Skeletal muscle tissue (tissue), 4 donors: ENCODE results near the gene IL1RAP. TPM values are rescaled to one million over a fixed set of nuclear protein-coding genes. Genes with fewer than 3 reads are reported as not detected.
A peak's percentile ranks its signal among the peaks of the same experiment; 100 is the strongest.

Experiments
- H3K27ac ChIP-seq: one replicate; pipeline ENCODE4 v1.7.0; 2013; ENCODE audit warnings: mild to moderate bottlenecking, low read depth, low read length, inconsistent platforms
- H3K27me3 ChIP-seq, 3 donors: one replicate each; pipeline ENCODE4 v1.7.0; 2013; ENCODE audit warnings: low read length in 3 of 3; ENCODE audit not compliant: control insufficient read depth in 3 of 3, insufficient read depth in 3 of 3
- H3K36me3 ChIP-seq, 3 donors: one replicate each; pipeline ENCODE4 v1.7.0; 2013; ENCODE audit warnings: low read length in 3 of 3; ENCODE audit not compliant: control insufficient read depth in 3 of 3, insufficient read depth in 3 of 3
- H3K4me1 ChIP-seq, 3 donors: one replicate each; pipeline ENCODE4 v1.7.0; 2013; ENCODE audit warnings: low read length in 3 of 3, mild to moderate bottlenecking in 3 of 3; ENCODE audit not compliant: control insufficient read depth in 3 of 3, insufficient read depth in 3 of 3
- H3K4me3 ChIP-seq, 3 donors: one replicate each; pipeline ENCODE4 v1.7.0; 2013; ENCODE audit warnings: low read length in 3 of 3
- H3K9ac ChIP-seq, 3 donors: one replicate each; pipeline ENCODE4 v1.7.0; 2013; ENCODE audit warnings: low read length in 3 of 3, mild to moderate bottlenecking in 3 of 3, moderate library complexity in 2 of 3, low read depth in 1 of 3
- H3K9me3 ChIP-seq, 3 donors: one replicate each; pipeline ENCODE4 v1.7.0; 2013; ENCODE audit warnings: low read length in 3 of 3; ENCODE audit not compliant: control insufficient read depth in 3 of 3
- total RNA-seq: library from RNA; depleted of rRNA; stranded (reverse); fragments of >200 nt; gene quantifications from one replicate; pipeline ENCODE4 v1.2.3, GENCODE V29; 2014
- donor health status: Osteomylitis.

IL1RAP gene
- total RNA-seq, 1 donor from 2014 or later: 10.4 TPM

DNA sequence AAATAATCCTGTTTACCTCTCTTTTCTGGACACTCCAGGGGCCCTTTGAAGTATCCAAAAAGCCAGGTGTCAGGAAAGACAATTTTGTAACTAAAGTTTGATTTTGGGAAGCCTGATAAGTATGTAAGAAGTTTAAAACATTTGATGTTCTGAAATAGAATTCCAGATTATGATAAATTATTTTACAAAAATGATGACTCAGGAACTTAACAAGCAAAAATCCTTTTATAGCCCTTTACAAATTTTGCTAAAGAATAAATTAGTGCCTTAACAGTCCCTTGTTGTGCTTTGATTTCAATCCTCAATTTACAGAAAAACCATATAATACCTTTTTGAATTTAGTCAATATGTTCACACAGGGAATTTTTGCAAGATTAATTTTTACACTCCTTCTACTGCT lies 38.1 kb downstream of the IL1RAP start:
- no peaks in the 10 kb centered on the region for H3K27me3 ChIP-seq
- no peaks in the 10 kb centered on the region for H3K4me1 ChIP-seq
- H3K4me3 ChIP-seq: no peak overlapping the region
- H3K9me3 ChIP-seq: peaks cover 0 to 7% (median 0%) of the 10 kb centered on the region in 3 donors
- H3K9ac ChIP-seq: no peak overlapping the region
- no peaks in the 10 kb centered on the region for H3K36me3 ChIP-seq
- no peak overlapping the region for H3K27ac ChIP-seq

DNA sequence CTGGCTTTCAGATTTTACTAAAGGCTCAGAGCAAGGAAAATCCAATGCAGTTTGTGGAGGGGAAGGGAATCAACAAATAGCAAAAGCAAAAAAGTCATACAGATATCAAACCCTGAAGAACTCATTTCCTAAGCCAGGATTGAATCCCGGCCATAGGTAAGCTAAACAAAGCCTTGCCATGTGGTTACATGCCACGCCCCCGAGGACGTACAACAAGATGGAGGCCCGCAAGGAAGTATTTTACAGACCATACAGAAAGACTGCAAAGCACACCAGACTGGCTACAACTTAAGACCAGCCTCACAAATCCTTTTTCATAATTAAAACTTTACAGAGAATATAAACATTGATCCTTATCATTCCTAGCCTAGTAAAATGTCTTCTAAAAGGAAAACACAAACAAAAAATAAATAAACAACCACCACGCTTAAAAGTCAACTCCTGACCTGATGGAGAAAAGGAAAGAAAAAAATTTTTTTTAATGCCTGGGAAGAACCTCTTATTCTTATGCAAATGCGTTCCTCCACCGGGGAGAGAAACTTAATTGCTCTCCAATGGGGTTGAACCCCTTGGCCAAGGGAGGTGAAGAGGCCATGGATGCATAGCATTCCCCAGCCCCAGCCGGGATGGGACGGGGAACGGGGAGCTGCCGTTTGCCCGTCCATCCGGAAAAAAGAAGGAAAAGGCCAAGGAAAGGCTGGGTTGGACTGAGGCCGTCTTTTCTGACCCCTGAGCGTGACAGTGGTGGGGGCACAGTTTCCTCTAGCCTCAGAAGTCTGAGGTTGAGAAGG lies 39.3 kb downstream of the IL1RAP start:
- Histone ChIP-seq H3K4me1 (no peaks in the 10 kb centered on the region), H3K36me3 (peaks cover 0 to 2% (median 0%) of the 10 kb centered on the region in 3 donors), H3K4me3 (no peak overlapping the region), H3K27ac (no peak overlapping the region), H3K27me3 (no peaks in the 10 kb centered on the region), H3K9me3 (peaks cover 0 to 7% (median 0%) of the 10 kb centered on the region in 3 donors), H3K9ac (no peak overlapping the region)

DNA sequence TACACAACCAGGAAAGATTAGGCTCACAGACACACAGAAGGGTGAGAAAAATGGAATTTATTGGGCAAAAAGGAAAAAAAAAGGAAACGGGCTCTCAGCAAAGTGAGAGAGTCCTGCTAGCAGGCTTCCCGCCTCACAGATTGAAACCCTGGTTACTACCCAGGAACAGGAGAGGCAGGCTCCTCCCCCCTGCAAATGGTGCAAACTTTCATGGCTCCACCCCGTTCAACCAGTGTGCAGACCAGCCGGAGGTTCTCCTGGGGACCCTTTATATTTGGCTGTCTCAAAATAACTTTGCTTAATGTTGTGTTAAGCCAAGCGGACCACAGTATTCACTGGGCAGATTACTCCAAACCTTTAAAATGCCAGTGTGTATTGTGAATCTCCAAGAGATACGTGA lies 40.3 kb downstream of the IL1RAP start:
- H3K4me1 ChIP-seq: no peaks in the 10 kb centered on the region
- H3K36me3 ChIP-seq: peaks cover 0 to 2% (median 0%) of the 10 kb centered on the region in 3 donors
- H3K27ac ChIP-seq: no peak overlapping the region

DNA sequence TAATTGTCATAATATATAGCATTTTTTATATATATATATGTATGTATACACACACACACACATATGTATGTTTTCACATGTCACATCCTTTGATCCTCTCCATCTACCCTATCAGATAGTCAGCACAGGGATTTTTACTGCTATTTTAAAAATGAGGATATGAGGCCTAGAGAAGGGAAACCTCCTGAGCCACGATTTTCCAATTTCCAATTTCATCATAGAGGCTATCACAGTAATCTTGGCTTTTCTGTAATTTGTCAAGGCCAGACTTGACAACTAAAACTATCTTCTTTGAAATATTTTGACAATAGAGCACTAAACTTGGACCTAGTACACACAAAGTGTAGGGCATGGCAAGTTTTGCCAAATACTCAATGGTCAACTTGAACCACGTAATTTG lies 42.5 kb downstream of the IL1RAP start:
- no peak overlapping the region for H3K4me3 ChIP-seq
- H3K27me3 ChIP-seq: no peaks in the 10 kb centered on the region
- peaks cover 0 to 2% (median 0%) of the 10 kb centered on the region in 3 donors for H3K36me3 ChIP-seq
- H3K9ac ChIP-seq: no peak overlapping the region
- H3K27ac ChIP-seq: no peak overlapping the region
- H3K9me3 ChIP-seq: peaks cover 0 to 4% (median 0%) of the 10 kb centered on the region in 3 donors
- no peaks in the 10 kb centered on the region for H3K4me1 ChIP-seq

More for the DNA sequence above, 40.3 kb downstream of the IL1RAP start:
- no peak overlapping the region for H3K4me3 ChIP-seq
- no peak overlapping the region for H3K9ac ChIP-seq
- H3K27me3 ChIP-seq: no peaks in the 10 kb centered on the region
- peaks cover 0 to 7% (median 0%) of the 10 kb centered on the region in 3 donors for H3K9me3 ChIP-seq

DNA sequence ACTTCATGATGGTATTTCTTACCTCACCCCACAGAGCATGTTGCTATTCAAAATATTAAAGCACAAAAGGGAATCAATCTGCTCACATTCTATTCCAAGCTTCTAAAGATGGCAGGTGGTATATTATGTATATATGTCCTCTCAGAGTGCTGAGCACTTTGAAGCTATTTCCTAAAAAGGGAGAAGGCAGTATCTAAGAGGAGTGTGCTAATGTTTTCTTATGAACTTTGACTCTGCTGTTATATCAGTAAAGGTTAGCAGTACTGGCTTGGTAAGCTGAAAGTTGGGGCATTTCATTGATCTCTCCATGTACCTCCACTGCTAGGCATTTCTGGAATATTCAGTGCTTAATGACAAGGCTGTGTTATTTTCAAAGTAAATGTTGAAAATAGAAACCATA lies 43.4 kb downstream of the IL1RAP start:
- Histone ChIP-seq H3K4me1 (no peaks in the 10 kb centered on the region), H3K9ac (no peak overlapping the region), H3K27ac (no peak overlapping the region), H3K9me3 (no peaks in the 10 kb centered on the region), H3K4me3 (no peak overlapping the region), H3K27me3 (no peaks in the 10 kb centered on the region), H3K36me3 (peaks cover 0 to 2% (median 0%) of the 10 kb centered on the region in 3 donors)

DNA sequence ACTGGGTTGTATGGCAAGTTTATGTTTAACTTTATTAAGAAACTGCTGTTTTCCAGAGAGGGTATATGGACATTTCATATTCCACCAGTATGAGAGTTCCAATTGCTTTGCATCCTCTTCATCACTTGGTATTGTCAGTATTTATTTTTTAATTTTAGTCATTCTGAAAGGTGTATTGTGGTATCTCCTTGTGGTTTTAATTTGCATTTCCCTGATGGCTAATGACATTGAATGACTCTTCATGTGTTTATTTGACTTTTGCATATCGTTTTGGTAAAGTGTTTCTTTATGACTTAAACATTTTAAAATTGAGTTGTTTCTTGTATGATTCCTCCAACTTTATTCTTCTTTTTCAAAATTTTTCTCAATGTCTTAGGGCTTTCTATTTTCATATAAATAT lies 44.4 kb downstream of the IL1RAP start:
- no peak overlapping the region for H3K4me3 ChIP-seq
- peaks cover 0 to 2% (median 0%) of the 10 kb centered on the region in 3 donors for H3K36me3 ChIP-seq
- no peaks in the 10 kb centered on the region for H3K27me3 ChIP-seq
- H3K9ac ChIP-seq: no peak overlapping the region
- no peaks in the 10 kb centered on the region for H3K9me3 ChIP-seq
- H3K27ac ChIP-seq: no peak overlapping the region
- no peaks in the 10 kb centered on the region for H3K4me1 ChIP-seq

DNA sequence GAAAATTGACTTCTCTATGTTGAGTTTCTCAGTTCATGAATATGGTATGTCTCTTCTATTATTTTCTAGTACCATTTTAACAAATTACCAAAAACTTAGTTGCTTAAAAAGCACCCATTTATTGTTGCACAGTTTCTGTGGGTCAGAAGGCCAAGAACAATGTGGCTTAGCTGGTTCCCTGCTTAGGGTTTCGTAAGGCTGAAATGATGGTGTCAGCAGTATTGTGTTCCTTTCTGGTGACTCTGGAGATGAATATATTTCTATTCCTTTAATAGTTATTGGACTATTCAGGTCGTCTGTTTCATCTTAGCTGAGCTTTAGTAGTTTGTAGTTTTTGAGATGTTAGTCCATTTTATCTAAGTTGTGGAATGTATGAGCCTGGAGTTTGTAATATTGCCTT lies 44.9 kb downstream of the IL1RAP start:
- Histone ChIP-seq H3K27ac (no peak overlapping the region), H3K36me3 (peaks cover 0 to 2% (median 0%) of the 10 kb centered on the region in 3 donors), H3K9me3 (no peaks in the 10 kb centered on the region), H3K4me1 (no peaks in the 10 kb centered on the region), H3K9ac (no peak overlapping the region), H3K4me3 (no peak overlapping the region), H3K27me3 (no peaks in the 10 kb centered on the region)

DNA sequence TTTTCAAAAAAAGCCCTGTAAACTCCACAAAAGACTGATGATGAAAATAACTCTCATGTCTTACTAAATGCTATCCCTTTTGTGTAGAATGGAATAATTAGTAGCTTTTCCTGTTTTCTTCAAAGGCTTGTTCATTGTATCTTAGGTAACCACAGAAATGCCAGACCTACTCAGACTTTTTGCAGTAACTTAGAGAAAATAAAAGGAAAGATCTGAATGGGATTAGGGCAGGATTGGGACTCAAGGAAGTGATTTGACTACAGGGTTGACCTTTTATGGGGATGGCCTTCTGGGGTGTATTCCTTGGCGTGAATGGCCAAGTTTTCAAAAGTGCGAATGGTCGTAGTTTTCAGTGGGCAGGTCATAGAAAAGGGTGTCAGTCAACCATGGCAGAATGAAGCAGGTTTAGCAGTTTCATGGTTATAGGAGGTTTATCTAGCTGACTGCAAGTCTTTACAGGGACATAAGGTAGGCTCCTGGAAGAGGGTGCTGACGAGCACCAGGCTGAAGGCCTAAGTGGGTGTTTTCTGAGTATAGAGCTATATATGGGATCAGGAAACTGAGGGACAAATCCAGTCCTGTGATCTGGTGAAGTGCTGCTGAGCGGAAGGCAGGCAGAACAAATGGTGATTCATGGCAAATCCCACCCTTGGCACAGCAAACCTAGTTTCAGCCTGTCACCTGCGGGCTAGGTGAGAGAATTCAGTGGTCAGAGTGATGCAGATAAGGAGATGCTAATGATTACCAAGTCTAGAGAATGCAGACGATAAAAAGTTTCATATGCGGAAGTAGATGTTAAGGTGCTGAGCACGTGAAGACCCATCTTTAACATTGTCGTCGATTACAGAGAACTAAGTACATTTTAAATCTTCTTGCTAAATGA lies 46.4 kb downstream of the IL1RAP start:
- no peaks in the 10 kb centered on the region for H3K27me3 ChIP-seq
- no peaks in the 10 kb centered on the region for H3K9me3 ChIP-seq
- H3K27ac ChIP-seq: no peak overlapping the region
- H3K9ac ChIP-seq: no peak overlapping the region
- H3K4me1 ChIP-seq: no peaks in the 10 kb centered on the region
- peaks cover 0 to 2% (median 0%) of the 10 kb centered on the region in 3 donors for H3K36me3 ChIP-seq
- H3K4me3 ChIP-seq: no peak overlapping the region

DNA sequence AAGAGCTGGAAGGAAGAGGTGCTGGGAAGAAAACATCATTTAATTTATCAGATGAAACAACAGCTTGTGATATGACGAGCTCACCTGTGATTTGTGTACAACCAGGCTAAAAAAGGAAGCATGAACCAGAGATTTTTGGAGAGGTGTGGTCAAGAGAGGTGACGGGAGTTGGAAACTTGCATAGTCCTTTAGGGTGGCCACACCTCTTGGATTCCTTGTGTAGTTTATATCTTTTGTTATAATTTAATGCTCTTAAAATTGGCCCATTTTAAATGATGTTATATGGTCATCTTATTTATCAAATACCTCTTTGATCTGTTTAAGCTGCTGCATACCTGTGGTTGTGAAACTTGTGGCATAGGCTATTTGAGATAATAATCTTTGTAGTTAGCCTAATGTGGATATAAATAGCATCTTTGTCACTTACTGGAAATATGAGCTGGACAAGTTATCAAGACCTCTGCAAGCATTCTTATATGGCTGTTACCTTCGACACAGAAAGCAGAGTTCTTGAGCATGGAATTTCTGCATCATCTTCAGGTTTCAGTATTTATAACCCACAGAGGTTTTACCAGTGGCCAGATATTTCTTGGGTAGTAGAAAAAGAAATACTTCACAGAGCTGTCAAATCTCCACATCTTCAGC lies 49.1 kb downstream of the IL1RAP start:
- Histone ChIP-seq H3K27ac (peak overlapping the region; percentile 54), H3K4me1 (peaks cover 0 to 5% (median 5%) of the 10 kb centered on the region in 3 donors), H3K36me3 (no peaks in the 10 kb centered on the region), H3K27me3 (no peaks in the 10 kb centered on the region), H3K9ac (peak overlapping the region in 1 of 3 donors; percentile 27), H3K9me3 (no peaks in the 10 kb centered on the region), H3K4me3 (peak overlapping the region in 1 of 3 donors; percentile 23)
